NCI-H2227 (cell line): ENCODE results near the gene ABHD12.

Experiments used
- DNase-seq: peaks from one replicate; lab custom pipeline; 2025; ENCODE audit not compliant: unreplicated experiment; lab: John Stamatoyannopoulos, UW

Gene ABHD12

DNA sequence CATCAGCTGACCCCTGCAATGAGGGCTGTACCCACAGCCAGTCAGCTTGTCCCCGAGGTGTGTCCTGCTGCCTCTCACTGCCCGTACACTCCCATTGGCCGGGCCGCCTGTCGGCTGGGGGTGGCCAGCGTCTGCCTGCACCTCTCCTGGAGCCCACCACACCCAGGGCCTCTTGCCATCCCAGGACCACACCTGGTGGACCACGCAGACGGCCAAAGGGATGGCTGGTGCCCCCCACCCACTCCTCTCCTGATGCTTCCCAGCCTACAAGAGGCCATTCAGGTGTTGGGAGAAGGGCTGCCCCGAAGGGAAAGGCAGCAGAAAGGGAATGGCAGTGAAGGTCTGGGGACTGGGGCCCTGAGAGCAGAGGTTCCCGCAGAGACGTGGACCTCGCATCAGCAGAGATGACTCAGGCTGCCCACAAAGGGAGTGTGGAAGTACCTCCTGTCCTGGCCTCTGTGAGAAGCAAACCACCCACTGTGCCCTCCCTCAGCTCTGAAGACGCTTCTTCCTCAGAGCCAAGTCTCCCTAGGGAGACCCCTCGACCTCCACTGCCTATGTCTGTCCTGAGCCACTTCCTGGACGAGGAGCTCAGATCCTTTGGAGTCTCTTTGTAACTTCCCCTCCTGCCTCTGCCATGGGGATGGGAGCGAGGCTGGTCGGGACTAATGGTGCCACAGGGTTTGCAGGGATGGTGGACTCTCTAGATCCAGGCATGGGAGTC, 81.8 kb downstream of the ABHD12 start:
- no peak for DNase-seq

DNA sequence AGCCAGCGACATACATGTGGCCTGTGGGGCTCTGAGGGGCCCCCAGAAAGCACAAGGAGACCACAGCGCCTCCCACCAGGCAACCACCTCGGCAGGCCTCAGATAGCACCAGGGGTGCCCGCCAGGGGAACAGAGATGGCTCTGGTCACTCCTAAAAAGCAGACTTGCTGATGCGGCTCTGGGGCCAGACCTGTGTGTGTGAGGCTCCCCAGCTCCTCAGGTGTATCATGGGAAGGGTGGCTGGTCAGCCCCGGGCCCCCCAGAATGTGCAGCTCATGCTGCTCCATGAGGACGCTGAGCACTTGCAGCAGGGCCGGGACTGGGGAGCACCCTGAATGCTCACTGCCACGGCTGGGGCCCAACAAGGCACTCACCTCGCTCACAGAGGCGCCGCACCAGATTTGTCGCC, 82.5 kb downstream of the ABHD12 start:
- DNase-seq: no peak

DNA sequence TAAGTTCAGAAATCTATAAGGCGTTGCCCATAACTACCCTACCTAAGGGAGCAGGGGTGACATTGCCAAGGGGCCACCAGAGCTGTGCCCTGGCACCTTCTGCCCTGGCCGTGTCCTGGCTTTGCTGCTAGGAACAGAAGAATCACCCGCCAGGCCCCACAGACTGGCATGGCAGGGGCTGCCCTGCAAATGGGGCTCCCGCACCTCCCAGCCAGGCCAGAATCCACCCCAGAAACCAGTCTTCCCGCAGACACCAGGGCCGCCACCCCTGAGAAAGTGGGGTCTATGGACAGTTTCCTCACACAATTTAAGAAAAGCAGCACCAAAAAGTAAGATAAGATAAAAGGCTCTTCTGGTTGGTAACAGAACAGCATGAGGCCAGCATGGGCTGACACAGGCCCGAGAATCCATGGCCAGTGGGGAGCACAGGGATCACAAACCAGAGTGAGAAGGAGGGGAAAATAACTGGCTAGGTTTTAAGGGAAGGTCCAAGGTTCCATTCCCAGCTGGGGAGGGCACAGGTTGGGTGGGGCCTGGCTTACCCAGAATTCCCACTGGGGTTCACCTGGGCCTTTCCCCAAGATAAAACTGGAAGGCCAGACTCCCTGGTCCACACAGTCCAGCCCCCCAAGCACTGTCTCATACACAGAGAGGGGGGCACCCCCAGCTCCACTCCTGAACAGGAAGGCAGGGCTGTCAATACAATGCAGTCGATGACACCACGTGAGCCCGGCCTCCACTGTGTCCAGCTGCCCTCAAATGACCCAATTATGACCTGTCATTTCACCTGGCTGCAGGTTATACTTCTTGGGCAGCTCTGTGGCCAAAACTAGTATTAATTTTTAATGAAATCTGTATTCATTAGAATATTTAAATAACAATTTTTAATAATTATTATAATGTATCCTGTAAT, 83.4 kb downstream of the ABHD12 start:
- no peak for DNase-seq

DNA sequence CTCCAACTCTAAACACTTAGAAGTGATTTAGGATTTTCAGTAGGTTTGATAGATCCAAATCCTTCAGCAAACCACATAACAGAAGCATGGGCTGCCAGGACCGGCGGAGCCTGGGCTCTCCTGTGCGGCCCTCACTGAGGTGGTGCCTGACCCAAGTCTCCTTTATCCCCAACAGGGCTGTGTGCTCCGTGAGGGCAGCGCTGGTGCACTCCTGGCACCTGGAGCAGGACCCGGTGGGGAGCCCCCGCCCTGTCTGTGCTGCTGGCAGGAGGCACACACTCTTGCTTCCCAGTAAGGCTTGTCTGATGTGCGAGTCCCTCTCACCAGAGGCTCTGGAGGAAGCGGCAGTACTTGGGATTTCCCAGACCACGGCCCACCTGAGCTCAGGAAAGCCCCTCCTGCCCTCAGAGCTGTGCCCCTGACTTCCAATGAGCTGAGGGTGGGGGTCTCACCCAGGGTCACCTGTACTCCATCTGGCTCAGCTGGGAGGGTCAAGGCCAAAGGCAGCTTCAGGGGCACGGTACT, 86.5 kb downstream of the ABHD12 start:
- DNase-seq: no peak

DNA sequence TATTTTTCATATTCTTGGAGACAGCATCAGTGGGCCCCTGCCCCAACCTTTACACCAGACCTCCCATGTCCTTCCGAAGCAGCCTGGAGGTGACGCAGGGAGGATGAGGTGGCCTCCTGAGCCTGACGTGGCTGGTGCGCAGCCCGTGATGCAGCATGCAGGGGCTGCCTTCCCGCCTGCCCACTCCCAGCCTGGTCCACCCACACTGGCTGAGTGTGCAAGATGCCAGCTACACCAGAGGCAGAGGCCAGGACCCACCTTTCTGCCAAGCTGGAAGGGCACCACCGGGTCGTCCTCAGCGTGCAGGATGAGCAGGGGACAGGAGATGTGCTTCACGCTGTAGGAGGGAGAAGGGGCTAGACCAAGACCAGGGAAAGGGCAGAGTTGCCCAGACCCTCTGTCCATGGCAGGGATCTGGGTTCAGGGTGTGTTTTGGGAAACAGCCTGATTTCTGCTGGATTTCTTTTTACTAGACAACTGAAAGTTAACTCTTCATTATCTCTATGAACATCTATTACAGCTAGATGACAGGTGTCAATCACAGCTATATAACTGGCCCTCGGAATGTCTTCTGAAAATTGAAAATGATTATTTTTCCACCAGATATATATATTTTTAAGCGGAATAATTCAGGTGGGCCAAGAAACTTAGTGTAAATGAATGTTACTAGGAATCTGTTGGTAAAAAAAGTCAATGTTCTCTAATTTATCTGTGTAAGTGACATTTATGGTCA, 87.2 kb downstream of the ABHD12 start:
- no peak for DNase-seq

DNA sequence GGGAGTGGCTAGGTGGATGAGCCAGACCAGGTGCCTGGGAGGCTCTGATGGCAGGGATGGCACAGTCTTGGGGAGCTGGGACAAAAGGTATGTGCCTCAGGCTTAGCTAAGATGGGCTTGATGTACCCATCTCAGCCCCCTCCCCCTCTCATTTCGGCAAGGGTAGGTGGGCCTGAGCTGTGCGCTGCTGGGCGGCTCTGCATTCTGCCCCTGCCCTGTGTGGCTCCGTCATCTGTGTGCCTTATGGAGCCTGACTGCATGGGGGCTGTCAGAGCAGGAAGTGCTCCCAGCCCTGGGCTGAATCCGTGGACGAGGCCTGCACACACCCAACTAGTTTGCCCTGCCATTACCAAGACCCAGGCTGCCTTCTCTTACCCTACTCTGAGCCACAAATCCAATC, 88.0 kb downstream of the ABHD12 start:
- no peak for DNase-seq

DNA sequence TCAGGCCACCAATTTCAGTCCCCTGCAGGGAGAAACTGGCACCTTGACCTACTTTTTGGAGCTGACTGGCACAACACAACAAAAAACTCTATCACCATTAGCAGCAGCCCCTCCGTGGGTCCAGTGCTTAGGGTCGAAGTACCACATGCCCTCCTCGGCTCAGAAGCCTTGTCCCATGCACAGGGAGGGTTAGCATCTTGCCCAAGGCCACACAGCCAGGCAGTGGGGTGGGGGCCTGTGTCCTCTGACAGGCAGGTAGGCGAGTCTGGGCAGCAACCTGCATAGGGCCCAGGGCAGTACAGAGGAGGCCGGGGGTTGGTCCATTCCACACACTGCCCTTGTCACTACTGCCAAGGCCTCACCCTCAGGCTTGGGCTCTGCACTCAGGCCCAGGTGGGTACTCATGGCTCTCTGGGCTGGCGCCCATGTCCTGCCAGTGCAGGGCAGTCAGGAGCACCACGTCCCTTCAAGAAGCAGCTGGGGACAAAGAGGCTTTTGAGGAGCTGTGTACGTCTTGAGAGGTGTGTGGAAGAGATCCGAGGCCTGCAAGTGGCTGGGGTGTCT, 89.2 kb downstream of the ABHD12 start:
- DNase-seq: no peak

DNA sequence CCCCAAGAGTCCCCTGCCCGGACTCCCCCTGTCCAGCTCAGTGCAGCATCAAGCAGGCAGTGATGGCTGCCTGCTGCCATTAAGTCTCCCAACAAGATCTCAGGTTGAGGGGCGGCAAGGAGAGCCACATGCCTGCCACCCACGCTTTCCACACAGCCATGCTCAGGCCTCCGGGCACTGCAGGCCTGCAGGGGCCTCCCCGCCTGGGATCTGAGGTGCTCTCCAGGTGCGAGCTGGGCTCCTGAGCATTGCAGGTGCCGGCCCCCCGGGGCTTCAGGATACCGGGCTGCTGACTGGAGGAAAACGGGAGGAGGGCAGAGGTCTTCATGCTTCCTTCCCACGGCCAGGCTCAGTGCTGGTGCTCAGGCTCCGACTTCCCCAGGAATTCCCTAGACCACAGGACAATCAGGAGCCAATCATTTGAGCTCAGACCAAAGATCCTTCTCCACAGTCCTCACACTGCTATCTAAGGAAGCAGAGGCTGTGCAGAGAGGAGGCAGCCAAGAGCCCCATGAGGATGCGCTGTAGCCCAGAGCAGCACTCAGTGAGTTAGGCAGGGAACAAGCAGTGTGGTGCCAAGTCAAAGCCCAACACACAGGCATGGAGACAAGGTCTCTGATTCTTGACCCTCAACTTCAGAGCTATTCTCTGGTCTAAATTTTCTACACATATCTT, 90.0 kb downstream of the ABHD12 start:
- DNase-seq: no peak

DNA sequence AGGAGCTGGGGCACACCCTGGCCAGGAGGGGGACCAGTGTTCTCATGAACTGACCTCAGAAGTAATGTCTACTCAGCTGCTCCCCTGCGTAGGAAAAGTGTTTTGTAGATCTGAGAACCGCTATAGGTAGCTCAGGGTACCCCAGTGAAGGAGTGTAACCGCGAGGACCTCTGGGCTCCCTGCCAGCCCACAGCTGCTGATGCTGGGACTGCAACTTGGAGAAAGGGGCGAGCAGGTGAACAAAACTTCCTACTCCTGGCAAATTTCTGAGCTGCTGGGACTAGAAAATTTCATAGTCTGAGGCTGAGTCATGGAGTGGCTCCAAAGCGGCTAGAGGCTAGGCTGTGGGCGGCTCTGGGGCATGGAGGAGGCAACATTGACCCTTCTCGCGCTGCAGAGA, 90.8 kb downstream of the ABHD12 start:
- DNase-seq: no peak

DNA sequence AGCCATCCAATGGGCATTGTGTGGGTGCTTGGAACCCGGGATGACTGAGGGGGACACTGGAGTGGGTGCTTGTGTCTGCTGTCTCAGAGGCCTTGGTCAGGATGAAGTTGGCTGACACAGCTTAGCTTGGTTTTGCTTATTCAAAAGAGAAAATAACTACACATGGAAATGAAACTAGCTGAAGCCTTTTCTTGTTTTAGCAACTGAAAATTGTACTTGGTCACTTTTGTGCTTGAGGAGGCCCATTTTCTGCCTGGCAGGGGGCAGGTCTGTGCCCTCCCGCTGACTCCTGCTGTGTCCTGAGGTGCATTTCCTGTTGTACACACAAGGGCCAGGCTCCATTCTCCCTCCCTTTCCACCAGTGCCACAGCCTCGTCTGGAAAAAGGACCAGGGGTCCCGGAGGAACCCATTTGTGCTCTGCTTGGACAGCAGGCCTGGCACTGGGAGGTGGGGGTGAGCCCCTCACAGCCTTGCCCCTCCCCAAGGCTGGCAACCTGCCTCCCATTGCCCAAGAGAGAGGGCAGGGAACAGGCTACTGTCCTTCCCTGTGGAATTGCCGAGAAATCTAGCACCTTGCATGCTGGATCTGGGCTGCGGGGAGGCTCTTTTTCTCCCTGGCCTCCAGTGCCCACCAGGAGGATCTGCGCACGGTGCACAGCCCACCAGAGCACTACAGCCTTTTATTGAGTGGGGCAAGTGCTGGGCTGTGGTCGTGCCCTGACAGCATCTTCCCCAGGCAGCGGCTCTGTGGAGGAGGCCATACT, 93.3 kb downstream of the ABHD12 start:
- no peak for DNase-seq

DNA sequence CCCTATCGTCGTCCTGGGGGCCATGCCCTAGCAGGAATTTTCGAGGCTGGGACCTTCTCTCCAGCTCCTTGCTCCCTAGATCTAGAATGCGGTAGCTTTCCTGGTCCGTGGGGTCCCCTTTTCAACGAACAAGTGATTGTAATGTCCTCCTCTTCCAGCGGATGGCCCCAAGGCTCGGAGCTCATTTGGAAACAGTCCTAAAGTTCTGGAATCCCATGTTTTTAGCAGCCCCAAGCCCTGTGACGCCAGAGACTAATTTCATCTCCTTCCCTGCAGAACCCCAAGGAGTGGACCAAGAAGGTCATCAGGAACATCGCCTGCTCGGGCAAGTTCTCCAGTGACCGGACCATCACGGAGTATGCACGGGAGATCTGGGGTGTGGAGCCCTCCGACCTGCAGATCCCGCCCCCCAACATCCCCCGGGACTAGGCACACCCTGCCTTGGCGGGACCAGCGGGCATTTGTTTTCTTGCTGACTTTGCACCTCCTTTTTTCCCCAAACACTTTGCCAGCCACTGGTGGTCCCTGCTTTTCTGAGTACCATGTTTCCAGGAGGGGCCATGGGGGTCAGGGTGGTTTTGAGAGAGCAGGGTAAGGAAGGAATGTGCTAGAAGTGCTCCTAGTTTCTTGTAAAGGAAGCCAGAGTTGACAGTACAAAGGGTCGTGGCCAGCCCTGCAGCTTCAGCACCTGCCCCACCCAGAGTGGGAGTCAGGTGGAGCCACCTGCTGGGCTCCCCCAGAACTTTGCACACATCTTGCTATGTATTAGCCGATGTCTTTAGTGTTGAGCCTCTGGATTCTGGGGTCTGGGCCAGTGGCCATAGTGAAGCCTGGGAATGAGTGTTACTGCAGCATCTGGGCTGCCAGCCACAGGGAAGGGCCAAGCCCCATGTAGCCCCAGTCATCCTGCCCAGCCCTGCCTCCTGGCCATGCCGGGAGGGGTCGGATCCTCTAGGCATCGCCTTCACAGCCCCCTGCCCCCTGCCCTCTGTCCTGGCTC, 94.2 kb downstream of the ABHD12 start:
- peak; percentile 10 for DNase-seq

DNA sequence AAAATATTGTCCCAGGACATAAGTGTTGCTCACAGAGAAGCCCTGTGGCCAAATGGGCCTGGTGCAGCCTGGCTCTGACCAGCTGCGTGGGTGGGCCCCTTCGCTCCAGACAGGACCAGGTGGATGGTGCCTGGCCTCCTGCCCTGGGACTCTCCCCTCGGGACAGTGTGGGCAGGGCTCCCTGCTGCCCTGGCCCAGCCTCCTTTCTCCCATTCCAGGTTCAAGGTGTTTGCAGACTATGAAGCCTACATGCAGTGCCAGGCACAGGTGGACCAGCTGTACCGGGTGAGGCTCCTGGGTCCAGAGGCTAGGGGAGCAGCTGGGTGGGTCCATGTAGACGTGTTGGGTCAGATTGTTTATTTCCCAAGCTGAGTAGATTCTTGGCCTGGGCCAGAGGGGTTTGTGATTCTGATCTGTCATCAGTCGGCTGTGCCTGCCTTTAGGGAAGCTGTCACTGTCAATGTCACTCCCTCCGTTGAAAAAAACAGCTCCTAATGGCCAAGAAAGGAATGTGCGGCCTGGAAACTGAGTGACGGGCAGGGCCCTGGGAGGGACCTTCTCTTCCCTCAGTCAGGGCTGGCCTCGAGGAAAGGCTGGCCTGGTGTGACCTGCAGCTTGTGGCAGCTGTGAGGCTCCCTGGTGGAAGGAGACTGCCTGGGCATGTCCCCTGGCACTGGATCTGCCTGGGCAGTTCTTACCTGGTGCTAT, 95.1 kb downstream of the ABHD12 start:
- DNase-seq: no peak

DNA sequence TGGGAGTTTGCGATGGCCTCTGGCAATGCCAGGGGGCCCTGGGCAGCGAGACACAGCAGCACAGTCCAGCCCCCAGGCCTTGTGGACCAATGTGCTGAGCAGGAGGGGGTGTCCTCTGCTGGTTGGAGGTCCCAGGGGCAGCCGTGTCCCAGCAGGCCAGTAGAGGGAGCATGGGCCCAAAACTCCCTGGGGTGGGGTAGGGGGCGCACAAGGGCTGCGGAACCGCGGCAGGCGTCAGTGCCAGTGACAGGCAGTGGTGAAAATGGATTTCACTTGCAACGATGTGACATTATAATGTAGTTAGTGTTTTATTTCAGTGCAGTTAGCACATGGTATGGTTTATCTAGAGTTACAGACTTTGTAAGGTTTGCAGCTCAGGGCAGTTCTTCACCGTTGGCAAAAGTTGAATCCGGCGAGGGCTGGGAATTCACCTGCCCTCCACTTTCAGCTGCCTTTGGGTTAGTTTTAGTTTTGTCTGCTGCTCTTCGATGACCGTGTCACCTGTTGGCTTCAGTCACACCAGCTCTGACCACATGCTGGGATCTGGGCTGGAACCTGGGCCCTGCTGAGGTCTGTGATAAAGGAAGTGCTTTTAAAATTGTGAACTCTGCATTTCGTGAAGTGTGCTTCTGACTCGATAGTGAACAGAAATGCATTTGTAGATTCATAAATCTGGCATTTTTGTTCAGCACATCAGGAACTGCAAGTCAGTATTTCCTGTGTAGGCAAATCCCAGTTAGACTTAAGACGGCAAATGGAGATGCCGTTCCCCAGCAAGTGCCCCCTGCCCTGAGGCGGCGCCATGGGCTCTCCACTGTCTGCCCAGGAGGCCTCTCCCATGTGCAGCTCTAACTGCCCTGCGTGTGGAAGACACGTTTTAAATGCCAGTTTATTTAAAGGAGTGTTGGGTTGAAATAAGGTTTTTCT, 95.9 kb downstream of the ABHD12 start:
- peak; percentile 39 for DNase-seq

DNA sequence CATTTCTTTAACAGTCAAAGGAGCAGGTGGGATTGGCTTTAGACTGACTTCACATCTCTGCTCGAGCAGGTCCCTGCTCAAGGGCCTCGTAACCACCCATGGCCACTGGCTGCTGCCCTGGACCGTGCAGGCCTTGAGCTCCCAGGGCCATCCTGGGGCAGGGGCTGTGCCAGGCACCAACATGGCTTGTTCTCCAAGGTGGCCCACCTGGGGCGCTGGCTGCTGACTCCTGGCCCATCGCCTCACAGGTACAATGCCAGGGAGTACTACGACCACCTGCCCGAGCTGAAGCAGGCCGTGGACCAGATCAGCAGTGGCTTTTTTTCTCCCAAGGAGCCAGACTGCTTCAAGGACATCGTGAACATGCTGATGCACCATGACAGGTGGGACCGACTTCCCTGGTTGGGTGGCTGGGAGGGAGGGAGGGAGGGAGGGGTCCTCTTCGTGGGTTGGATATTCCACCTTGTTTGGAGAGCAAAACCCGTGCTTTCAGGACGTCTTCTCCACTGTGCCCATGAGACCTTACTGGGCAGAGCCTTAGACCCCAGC, 96.7 kb downstream of the ABHD12 start:
- no peak for DNase-seq

DNA sequence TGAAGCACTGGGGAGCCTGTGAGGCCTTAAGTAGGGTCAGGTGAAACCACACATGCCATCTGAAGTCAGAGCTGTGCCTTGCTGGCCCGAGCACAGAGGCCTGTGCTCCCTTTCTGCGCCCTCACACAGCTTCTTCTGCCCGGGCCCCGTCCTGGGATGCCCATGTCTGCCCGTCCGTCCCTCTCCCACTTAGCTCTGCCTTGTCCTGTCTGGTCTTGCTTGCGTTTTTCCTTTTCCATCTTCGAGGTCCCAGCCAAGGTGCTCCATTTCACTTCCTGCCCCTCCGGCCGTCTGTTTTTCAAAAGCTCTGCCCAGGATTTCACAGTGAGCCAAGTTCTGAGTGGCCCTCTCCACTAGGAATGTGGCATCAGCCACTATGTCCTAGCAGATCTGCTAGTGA, 97.1 kb downstream of the ABHD12 start:
- no peak for DNase-seq

DNA sequence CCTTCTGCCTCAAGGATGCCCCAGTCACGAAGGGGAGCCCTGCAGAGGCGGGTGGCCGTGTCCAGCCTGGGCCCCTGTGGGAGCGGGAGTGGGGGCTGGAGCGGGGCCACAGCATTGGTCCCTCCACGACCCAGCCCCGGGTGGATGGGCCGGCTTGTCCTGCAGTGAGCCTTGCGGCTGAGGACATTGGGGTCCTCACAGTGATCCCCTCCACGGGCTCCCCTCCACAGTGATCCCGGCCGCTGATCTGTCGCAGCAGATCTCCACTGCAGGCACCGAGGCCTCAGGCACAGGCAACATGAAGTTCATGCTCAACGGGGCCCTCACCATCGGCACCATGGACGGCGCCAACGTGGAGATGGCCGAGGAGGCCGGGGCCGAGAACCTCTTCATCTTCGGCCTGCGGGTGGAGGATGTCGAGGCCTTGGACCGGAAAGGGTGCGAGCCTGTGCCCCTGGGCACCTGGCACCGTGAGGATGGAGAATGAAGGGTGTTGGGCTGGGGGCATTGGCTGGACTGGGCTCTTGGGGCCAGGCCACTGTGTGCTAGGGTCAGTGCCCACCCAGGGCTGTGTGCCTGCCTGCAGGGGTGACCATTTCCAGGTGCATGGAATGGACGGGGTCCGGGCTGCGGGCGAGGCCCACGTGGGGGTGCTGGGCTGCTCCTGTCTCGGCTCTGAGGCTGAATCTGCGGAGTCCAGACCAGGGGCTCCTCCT, 98.3 kb downstream of the ABHD12 start:
- DNase-seq: no peak
